T47D (cell line): Measurements from ENCODE around the gene TIMM29.

Source experiments
- DNase-seq, 2 experiments: peaks; one replicate each; pipeline versions ENCODE4 v3.0.0 to v3.0.0-alpha.2; 2011 to 2012; ENCODE audit warnings: low read depth in 1 of 2, low spot score in 1 of 2
- JUND ChIP-seq: IDR thresholded peaks from 2 replicates; pipeline ENCODE4 v1.6.1; 2012; ENCODE audit warnings: low read depth
- in situ Hi-C: cut with HindIII; loops from 2 replicates; pipeline ENCODE4 v1.10.0; 2016; ENCODE audit warnings: low sequenced_read_pairs, low pct_unique_long_range_greater_than_20kb

TIMM29 gene

DNA sequence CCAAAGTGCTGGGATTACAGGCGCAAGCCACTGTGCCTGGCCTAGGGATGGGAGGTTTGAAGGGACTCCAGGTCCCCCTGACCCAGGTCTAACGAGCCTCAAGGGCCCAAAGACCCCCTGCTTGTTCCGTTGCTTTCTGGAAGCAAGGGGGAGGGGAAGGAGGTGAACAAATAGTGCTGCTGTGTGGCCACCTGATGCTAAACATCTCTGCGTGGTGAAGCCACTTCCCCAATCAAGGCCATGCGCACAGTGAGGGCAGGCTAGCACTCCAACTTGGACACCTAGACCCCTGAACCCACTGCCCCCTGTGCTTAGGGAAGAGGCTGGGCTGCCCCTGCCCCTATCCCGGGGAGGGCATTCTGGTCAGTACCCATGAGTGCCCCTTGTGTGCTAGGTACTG is 33.2 kb upstream of the TIMM29 start:
- no peak for TF ChIP-seq JUND
- in situ Hi-C loops = no loop called here
- DNase-seq = no peak

DNA sequence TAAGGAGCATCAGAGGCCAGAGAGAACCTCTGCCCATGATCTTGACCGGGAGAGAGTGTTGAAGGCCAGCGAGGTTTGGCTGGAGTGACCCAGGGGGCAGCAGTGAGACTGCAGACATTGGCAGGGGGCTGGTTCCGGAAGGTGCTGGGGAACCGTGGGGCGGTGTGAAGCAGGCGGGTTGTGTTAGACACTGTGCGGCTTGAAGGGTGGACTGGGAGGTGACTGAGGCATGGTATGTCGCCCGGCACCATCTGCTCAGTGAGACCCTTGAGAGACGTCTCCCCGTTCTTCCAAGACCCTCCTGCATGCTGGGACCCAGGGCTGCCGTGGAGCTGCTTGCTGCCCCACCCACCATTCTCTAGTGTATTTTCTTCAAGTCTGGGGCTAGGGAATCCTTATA is 32.7 kb upstream of the TIMM29 start:
- no peak for DNase-seq
- in situ Hi-C loops = no loop called here
- TF ChIP-seq JUND = no peak

GRCh38 chr19:10896851-10897526 is 31.6 kb upstream of the TIMM29 start:
- in situ Hi-C loops = no loop called here
- peak in 1 of 2 experiments; percentile 41 for DNase-seq
- no peak for TF ChIP-seq JUND

DNA sequence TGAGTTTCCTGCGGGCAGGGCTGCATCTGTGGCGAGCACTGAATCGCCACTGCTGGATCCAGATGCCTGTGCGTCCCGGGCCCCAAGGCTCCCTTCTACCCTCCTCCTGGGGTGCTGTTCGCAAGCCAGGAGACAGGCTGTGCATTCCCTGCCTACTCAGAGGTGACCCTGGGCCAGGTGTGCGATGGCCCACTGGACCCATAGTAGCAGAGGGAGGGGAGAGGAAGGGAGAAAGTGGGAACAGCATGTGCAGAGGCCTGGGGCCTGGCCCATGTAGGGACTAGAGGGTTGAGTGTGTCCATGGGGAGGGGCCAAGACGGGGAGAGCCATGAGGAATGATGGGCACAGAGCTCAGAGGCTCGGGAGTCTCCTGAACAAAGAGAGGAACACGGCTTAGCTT is 30.0 kb upstream of the TIMM29 start:
- no peak for DNase-seq
- in situ Hi-C loops = no loop called here
- no peak for TF ChIP-seq JUND

DNA sequence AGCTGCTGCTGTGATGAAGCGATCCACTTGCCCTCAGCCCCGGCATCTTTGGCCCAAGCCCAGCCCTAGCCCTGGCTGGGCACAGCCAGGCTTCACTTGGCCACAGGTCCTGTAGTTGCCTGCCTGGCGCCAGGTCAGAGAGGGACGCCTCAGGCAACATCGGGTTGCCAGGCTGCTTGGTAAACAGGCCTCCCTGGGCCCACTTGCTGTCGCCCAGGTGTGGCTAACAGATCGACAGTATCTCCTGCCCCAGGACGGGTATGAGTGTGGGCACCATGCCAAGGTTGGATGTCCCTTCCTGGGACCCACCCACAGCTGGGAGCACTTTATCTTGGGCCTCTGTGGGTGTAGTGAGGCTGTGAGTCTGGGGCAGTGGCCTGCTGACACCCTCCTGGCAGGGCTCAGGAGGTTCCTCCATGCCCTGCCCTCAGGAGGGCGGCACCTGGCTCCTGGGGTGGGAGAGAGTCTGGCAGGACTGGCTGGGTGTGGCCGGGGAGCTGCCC is 29.4 kb upstream of the TIMM29 start:
- TF ChIP-seq JUND = no peak
- DNase-seq = peak; percentile 70 to 90
- in situ Hi-C loops = no loop called here

GRCh38 chr19:10907925-10908324 is 20.7 kb upstream of the TIMM29 start:
- no peak for TF ChIP-seq JUND
- DNase-seq = no peak
- in situ Hi-C loops = no loop called here

DNA sequence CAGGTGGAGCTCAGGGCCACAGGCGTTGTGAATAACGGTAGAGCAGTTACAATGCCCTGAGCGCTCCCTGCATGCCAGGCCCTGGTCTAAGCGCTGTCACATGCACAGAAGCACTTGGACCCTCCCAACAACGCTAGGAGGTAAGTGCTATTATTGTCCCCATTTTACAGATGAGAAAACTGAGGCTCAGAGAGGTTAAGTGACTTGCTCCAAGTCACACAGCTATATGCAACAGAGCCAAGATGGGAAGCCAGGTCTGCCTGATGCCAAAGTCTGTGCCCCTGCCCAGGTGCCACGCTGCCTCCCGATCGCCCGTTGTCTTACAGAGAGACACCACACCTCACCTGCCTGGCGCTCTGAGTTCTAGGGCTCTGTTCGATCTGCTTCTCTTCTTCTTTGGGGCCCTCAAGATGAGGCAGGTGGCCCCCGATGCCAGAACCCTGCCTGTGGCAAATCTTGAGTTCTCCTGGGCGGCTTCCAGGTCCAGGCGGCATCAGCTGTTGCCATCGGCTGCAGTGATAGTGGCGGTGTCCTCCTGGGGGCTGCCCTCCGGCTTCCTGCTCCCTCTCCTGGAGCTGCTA is 20.1 kb upstream of the TIMM29 start:
- no peak for DNase-seq
- no peak for TF ChIP-seq JUND
- in situ Hi-C loops = no loop called here

GRCh38 chr19:10911579-10912363 is 16.8 kb upstream of the TIMM29 start:
- DNase-seq = no peak
- in situ Hi-C loops = no loop called here
- no peak for TF ChIP-seq JUND

DNA sequence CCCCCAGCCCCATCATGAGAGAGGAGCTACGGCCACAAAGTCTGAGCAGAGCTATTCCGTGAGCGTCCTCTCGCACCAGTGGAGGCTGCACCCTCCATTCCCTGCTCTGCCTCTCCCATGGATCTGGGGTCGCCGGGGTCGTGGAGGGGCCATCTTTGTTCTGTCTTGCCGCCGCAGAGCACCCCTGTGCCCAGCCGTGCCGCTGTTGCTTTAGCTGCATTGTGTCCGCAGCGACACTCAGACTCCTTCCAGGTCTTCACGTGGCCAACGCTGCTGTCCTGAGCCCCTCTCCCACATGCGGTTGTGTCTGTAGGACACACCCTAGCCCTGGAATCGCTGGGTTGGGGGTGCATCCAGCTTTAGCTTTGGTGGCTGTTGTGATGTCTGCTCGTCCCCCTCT is 16.0 kb upstream of the TIMM29 start:
- TF ChIP-seq JUND = no peak
- no peak for DNase-seq
- in situ Hi-C loops = no loop called here

DNA sequence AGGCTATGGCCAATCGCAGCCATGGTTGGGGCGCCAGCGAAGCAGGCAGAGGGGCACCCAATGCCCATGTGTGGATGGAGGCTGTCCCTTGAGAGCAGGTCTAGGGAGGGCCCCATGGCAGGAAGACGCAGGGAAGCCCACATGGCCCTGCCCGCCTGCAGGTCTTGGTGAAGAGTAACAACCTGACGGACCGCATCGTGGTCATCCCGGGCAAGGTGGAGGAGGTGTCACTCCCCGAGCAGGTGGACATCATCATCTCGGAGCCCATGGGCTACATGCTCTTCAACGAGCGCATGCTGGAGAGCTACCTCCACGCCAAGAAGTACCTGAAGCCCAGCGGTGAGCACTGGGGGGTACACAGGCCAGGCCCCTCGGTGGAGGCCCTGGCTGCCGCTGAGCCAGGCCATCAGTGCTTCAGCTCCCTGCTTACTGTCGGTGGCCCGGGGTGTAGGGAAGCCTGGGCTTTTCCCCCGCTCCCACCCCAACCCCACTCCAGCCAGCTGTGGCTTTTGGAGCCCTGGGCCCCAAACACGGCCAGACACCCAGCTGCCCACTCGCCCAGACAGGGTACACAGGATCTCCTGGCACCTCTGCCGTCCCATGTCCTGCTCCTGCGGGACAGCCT is 14.8 kb upstream of the TIMM29 start:
- TF ChIP-seq JUND = no peak
- in situ Hi-C loops = no loop called here
- DNase-seq = no peak

GRCh38 chr19:10915130-10916091 is 13.2 kb upstream of the TIMM29 start:
- in situ Hi-C loops = no loop called here
- TF ChIP-seq JUND = no peak

GRCh38 chr19:10916602-10917001 is 12.0 kb upstream of the TIMM29 start:
- no peak for TF ChIP-seq JUND
- in situ Hi-C loops = no loop called here
- DNase-seq = no peak

More at GRCh38 chr19:10915130-10916091, 13.2 kb upstream of the TIMM29 start:
- no peak for DNase-seq
